ENCODE results near the gene PLCG2.

Gene PLCG2

DNA sequence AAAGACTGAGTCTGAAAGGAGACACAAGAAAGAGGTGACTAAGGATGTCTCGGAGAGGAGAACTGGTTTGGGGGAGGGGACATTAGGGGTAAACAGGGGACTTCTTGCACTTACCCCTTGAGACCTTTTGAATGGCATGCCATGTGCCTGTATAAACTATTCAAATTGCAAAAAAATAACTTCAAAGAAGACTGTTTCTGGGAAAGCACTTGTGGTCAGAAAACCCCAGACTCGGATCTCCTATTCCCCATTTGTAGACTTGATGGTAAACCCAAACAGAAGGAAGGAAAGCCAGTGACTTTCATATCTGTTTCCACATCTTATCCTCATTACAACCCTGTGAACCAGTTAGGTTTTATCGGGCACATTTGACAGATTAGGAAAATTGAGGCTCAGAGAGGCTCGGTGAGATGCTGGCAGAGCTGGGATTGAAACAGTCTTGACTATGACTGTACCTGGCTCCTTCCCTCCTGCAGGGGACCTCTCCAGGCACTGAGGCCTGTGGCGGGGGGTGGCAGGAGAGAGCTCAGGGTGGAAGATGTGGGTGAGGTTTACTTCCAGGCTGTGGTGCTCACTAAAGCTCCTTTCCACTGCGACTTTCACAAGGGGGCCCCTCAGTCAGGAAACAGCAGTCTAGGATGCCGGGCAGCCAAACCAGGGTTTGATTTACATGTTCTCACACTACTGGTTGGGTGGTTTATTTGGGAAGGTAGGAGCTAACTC is 30.5 kb upstream of the PLCG2 start:
- TF ChIP-seq, protein P1, sequence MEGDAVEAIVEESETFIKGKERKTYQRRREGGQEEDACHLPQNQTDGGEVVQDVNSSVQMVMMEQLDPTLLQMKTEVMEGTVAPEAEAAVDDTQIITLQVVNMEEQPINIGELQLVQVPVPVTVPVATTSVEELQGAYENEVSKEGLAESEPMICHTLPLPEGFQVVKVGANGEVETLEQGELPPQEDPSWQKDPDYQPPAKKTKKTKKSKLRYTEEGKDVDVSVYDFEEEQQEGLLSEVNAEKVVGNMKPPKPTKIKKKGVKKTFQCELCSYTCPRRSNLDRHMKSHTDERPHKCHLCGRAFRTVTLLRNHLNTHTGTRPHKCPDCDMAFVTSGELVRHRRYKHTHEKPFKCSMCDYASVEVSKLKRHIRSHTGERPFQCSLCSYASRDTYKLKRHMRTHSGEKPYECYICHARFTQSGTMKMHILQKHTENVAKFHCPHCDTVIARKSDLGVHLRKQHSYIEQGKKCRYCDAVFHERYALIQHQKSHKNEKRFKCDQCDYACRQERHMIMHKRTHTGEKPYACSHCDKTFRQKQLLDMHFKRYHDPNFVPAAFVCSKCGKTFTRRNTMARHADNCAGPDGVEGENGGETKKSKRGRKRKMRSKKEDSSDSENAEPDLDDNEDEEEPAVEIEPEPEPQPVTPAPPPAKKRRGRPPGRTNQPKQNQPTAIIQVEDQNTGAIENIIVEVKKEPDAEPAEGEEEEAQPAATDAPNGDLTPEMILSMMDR (IDR thresholded peaks at IDR 0.05; ENCODE audit: unreplicated experiment in 3 of 3), result no peak
- H3K4me3 Mint-ChIP-seq, result no peak overlapping the region
- peaks cover 11% of the 10 kb centered on the region for H3K27me3 Mint-ChIP-seq (ENCODE audit: low read depth)

DNA sequence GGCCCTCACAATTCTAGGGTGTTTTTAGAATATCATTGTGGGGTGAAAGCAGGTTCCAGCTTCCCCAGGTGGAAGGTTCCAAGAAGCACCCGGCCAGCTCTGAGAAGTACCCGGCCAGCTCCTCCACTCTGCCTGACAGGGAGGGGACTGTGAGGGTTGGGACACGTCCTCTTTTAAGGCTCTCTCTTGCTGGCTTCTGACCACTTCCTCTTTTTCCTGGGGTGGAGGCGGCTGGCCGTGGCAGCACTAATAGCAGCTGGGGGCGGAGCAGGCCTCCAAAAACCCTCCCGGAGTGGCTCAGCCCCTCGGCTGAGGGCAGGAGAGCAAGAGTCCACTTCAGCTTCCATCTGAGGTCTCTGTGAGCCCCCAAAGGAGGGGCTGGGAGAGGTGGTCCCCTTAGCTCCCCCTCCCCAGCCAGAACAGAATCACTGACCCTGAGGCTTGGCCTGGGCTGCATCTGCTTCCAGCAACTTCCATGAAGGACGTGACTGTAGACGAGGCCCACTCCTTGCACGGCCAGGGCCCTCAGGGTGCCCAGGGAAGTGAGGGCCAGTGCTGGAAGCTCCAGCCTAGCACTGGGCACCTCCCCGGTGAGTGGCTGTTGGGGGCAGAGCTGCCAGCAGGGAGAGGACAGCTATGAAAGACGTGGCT is 26.7 kb upstream of the PLCG2 start:
- no peak overlapping the region for H3K4me3 Mint-ChIP-seq
- no peaks in the 10 kb centered on the region for H3K27me3 Mint-ChIP-seq (ENCODE audit: low read depth)
- no peak overlapping the region for H3K27ac Mint-ChIP-seq
- H3K4me1 Mint-ChIP-seq, result peaks cover 11% of the 10 kb centered on the region
- TF ChIP-seq, protein P1 (IDR thresholded peaks at IDR 0.05; ENCODE audit: unreplicated experiment in 3 of 3), result no peak
- no peaks in the 10 kb centered on the region for H3K9me3 Mint-ChIP-seq
- H3K36me3 Mint-ChIP-seq (ENCODE audit: low read depth), result no peaks in the 10 kb centered on the region

More for the DNA sequence above, 30.5 kb upstream of the PLCG2 start:
- Mint-ChIP-seq H3K36me3 (ENCODE audit: low read depth) (no peaks in the 10 kb centered on the region), H3K9me3 (no peaks in the 10 kb centered on the region), H3K4me1 (peaks cover 12% of the 10 kb centered on the region), H3K27ac (peak overlapping the region in 1 of 3 experiments; percentile 54)

DNA sequence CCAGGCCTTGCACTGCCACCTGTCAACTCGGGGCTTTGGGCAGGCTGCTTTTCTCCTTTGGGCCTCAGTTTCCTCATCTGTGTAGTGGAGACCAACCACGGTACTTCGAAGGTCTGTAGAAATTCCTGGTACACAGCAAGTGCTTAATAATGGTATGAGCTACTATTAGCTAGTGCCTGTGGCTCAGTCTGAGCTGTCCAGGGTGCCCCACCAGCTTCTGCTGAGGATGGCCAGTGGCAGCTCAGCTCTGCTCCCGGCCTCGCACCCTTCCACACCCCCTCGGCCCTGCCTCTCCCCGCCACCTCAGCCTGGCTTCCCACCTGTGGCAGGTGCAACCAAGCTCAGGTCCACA is 26.2 kb upstream of the PLCG2 start:
- Mint-ChIP-seq H3K27me3 (ENCODE audit: low read depth) (peaks cover 2% of the 10 kb centered on the region), H3K4me3 (no peak overlapping the region), H3K4me1 (peaks cover 11% of the 10 kb centered on the region), H3K27ac (no peak overlapping the region), H3K36me3 (ENCODE audit: low read depth) (no peaks in the 10 kb centered on the region), H3K9me3 (peaks cover 4% of the 10 kb centered on the region)
- TF ChIP-seq, protein P1 (IDR thresholded peaks at IDR 0.05; ENCODE audit: unreplicated experiment in 3 of 3), result no peak

DNA sequence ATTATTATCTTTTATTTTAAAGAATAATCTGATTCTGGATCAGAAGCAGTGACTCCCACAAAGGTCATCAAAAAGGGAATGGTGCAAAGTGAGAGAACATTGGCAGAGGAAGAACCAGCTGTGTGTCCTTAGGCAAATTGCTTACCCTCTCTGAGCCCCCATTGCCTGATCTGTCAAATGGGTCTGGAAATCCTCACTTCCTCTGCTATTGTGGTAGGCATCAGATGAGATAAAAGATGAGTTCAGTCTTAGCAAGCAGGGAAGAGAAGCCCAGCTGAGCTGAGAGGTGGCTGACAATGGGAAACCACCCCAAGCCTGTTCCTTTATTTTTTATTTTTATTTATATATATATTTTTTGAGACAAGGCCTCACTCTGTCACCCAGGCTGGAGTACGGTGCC is 24.2 kb upstream of the PLCG2 start:
- Mint-ChIP-seq H3K4me1 (peaks cover 7% of the 10 kb centered on the region), H3K4me3 (no peak overlapping the region), H3K27me3 (ENCODE audit: low read depth) (peaks cover 4% of the 10 kb centered on the region), H3K36me3 (ENCODE audit: low read depth) (no peaks in the 10 kb centered on the region), H3K9me3 (peaks cover 4% of the 10 kb centered on the region), H3K27ac (no peak overlapping the region)
- TF ChIP-seq, protein P1 (IDR thresholded peaks at IDR 0.05; ENCODE audit: unreplicated experiment in 3 of 3), result no peak

DNA sequence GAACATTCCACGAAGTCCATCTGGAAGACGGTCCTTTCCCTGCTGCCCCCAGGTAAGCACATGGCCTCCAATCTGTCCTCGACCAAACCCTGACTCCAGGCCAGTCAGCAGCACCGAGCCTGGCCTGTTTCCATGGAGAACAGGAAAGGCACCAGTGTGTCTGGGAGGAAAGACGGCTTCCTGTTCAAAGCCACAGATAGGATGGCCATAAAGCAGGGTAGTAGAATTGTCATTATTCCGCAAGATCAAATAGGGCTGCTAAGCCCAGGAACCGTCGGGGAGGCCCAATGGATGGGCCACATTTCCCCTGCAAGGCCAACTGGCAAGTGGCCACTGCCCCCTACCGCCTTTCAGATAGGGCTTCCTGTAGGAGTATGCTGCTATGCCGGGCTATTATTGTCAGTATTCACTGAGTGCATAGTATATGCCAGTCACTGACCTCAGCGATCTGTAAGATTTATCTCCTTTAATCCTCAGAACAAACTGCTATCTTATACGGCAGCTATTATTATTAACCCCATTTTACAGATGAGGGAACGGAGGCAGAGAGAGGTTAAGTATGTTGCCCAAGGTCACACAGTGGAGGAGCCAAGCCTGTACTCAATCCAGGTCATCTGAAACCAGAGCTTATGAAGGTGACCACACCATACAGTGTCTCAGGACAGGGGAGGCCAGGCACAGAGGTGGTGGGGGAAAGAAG is 23.0 kb upstream of the PLCG2 start:
- Mint-ChIP-seq H3K4me3 (no peak overlapping the region), H3K9me3 (peaks cover 4% of the 10 kb centered on the region)
- TF ChIP-seq, protein P1 (IDR thresholded peaks at IDR 0.05; ENCODE audit: unreplicated experiment in 3 of 3), result no peak

More for the DNA sequence above, 23.0 kb upstream of the PLCG2 start:
- H3K27me3 Mint-ChIP-seq (ENCODE audit: low read depth), result peaks cover 4% of the 10 kb centered on the region
- H3K27ac Mint-ChIP-seq, result peak overlapping the region in 1 of 3 experiments; percentile 15
- peaks cover 5% of the 10 kb centered on the region for H3K4me1 Mint-ChIP-seq
- no peaks in the 10 kb centered on the region for H3K36me3 Mint-ChIP-seq (ENCODE audit: low read depth)
